WERI-Rb-1 (cell line): ENCODE measurements around the gene CCL11.
"Not testable (repeated sequence)": the region's sequence is repeated elsewhere in the genome, so short reads cannot be mapped to it uniquely, and the experiment has no call there.

Experiments used
- DNase-seq: peaks from one replicate; pipeline ENCODE4 v3.0.0-alpha.2; 2020
- H3K27ac ChIP-seq: fragments of 250-450 bp; sonication (Bioruptor Pico); 2 replicates; pipeline ENCODE4 v1.5.1; 2020; ENCODE audit warnings: mild to moderate bottlenecking, moderate library complexity
- H3K27me3 ChIP-seq: fragments of 250-450 bp; sonication (Bioruptor Pico); 2 replicates; pipeline ENCODE4 v1.5.1; 2021; ENCODE audit warnings: mild to moderate bottlenecking, low read depth, moderate library complexity; ENCODE audit not compliant: insufficient read depth, severe bottlenecking
- H3K36me3 ChIP-seq: fragments of 250-450 bp; sonication (Bioruptor Pico); 2 replicates; pipeline ENCODE4 v1.5.1; 2020; ENCODE audit warnings: mild to moderate bottlenecking, moderate library complexity
- H3K4me3 ChIP-seq: 2 replicates; pipeline ENCODE4 v1.5.1; 2011; ENCODE audit warnings: low read depth, mild to moderate bottlenecking, control low read depth, low read length
- H3K9me3 ChIP-seq: fragments of 250-450 bp; sonication (Bioruptor Pico); 2 replicates; pipeline ENCODE4 v1.5.1; 2021; ENCODE audit warnings: mild to moderate bottlenecking, moderate library complexity; ENCODE audit not compliant: severe bottlenecking
- TF ChIP-seq, protein P1 (sequence below): IDR thresholded peaks from 2 replicates; pipeline ENCODE4 v1.5.1; 2011; ENCODE audit warnings: low read depth, mild to moderate bottlenecking, control low read depth, inconsistent platforms, low read length

CCL11 gene

DNA sequence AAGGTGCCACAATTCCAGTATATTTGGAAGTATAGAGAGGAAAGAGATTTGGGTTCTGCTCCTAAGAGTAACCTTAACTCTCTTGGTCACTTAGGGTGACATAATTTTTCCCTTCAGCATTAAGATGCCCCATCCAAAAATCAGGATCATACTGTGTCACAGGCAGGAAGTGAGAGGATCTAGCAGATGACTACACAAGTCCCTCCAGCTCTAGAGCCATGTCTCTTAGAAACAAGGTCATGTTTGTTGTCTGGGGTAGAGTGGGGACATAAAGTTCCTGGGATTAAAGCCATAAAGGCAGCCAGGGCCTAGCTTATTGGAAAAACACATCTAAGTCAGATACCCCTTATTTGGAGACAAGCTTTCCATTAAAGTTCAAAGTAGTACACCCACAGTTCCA, 36.4 kb downstream of the CCL11 start:
- no peaks in the 10 kb centered on the region for H3K9me3 ChIP-seq
- H3K27me3 ChIP-seq: peaks cover 54% of the 10 kb centered on the region
- no peak overlapping the region for H3K4me3 ChIP-seq
- no peak overlapping the region for H3K27ac ChIP-seq
- TF ChIP-seq, protein P1, sequence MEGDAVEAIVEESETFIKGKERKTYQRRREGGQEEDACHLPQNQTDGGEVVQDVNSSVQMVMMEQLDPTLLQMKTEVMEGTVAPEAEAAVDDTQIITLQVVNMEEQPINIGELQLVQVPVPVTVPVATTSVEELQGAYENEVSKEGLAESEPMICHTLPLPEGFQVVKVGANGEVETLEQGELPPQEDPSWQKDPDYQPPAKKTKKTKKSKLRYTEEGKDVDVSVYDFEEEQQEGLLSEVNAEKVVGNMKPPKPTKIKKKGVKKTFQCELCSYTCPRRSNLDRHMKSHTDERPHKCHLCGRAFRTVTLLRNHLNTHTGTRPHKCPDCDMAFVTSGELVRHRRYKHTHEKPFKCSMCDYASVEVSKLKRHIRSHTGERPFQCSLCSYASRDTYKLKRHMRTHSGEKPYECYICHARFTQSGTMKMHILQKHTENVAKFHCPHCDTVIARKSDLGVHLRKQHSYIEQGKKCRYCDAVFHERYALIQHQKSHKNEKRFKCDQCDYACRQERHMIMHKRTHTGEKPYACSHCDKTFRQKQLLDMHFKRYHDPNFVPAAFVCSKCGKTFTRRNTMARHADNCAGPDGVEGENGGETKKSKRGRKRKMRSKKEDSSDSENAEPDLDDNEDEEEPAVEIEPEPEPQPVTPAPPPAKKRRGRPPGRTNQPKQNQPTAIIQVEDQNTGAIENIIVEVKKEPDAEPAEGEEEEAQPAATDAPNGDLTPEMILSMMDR: no peak
- H3K36me3 ChIP-seq: no peaks in the 10 kb centered on the region
- no peak for DNase-seq

DNA sequence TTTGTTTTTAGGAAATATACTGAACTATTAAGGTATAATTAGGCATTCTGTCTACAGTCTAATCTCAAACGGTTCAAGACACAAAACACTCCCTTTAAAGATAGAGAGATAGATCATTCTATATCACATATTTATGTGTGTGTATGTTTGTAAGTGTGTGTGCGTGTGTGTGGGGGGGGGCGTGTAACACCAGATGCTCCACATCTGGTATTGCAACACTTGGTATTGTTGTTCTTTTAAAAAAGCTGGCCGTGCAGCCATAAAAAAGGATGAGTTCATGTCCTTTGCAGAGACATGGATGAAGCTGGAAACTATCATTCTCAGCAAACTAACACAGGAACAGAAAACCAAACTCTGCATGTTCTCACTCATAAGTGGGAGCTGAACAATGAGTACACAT, 42.0 kb downstream of the CCL11 start:
- not testable (repeated sequence) for H3K36me3 ChIP-seq, DNase-seq, H3K9me3 ChIP-seq

DNA sequence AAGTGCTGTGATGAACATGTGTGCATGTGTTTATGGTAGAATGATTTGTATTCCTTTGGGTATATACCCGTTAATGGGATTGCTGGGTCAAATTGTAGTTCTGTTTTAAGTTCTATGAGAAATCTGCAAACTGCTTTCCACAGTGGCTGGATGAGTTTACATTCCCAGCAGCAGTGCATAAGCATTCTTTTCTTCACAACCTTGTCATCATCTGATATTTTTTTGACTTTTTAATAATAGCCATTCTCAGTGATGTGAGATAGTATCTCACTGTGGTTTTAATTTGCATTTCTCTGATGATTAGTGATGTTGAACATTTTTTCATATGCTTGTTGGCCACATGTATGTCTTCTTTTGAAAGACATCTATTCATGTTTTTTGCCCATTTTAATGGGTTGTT, 52.2 kb downstream of the CCL11 start:
- DNase-seq: no peak
- Histone ChIP-seq H3K27me3 (peaks cover 75% of the 10 kb centered on the region), H3K27ac (no peak overlapping the region), H3K36me3 (no peaks in the 10 kb centered on the region), H3K9me3 (no peaks in the 10 kb centered on the region), H3K4me3 (no peak overlapping the region)
- TF ChIP-seq, protein P1: no peak

More for the DNA sequence above, 42.0 kb downstream of the CCL11 start:
- H3K27me3 ChIP-seq: peaks cover 54% of the 10 kb centered on the region
- not testable (repeated sequence) for H3K4me3 ChIP-seq, H3K27ac ChIP-seq
